HCT116 (cell line): Measurements from ENCODE around the gene PIP4K2C. TPM values are rescaled to one million over a fixed set of nuclear protein-coding genes. Genes with fewer than 3 reads are reported as not detected.

Experiments used
- ATAC-seq: fragments of 200-7000 bp; cut with Tn5 transposase; 2 replicates; pipeline ENCODE4 v1.9.1; 2020; ENCODE audit warnings: mild to moderate bottlenecking, moderate library complexity
- BruUV-seq: library from RNA; stranded (reverse); fragments of 400-500 nt; replicated peaks from 2 replicates; lab custom pipeline; 2021; lab: Mats Ljungman, UMichigan
- CTCF ChIA-PET: fragments of 300-600 bp; sonication (Branson Sonifier 250); formaldehyde crosslinking; loops from one replicate; lab custom pipeline; 2021; ENCODE audit warnings: antibody characterized with exemption; lab: Charles Lee
- POLR2A ChIA-PET: fragments of 300-600, 350-600 bp; sonication (Branson Sonifier 250); formaldehyde crosslinking; loops from one replicate; lab custom pipeline; 2021; ENCODE audit warnings: antibody characterized with exemption; lab: Charles Lee
- RAD21 ChIA-PET, 2 experiments: fragments of 300-600 bp; sonication (Branson Sonifier 250); formaldehyde crosslinking; loops; one replicate each; lab custom pipeline; 2023; ENCODE audit warnings: low total read pairs in 2 of 2; ENCODE audit not compliant: uncharacterized antibody in 2 of 2, unreplicated experiment in 2 of 2, low non-redundant PET in 1 of 2; lab: Charles Lee
- DNase-seq: peaks from one replicate; pipeline ENCODE4 v3.0.0-alpha.2; 2010; ENCODE audit warnings: low read depth, low spot score
- H2AFZ ChIP-seq: fragments of 200-600 bp; shearing (Covaris generic), sonication (generic); 2 replicates; pipeline ENCODE4 v1.6.1; 2017; ENCODE audit warnings: low read depth, mixed run types, mixed read lengths, antibody characterized with exemption, low read length; ENCODE audit not compliant: poor library complexity, severe bottlenecking
- H3K27ac ChIP-seq: 2 replicates; pipeline ENCODE4 v1.5.1; 2012; ENCODE audit warnings: low read depth, low read length
- H3K27me3 ChIP-seq: fragments of 200-600 bp; sonication (generic); 2 replicates; pipeline ENCODE4 v1.6.1; 2016; ENCODE audit warnings: mixed run types, low read length, mixed read lengths; ENCODE audit not compliant: insufficient read depth
- H3K36me3 ChIP-seq, 2 experiments: fragments of 200-500 bp in 1 of 2; fragments of 200-600 bp in 1 of 2; sonication (Bioruptor generic) in 1 of 2; sonication (generic) in 1 of 2; 2 replicates each; pipeline versions ENCODE4 v1.5.1 to v1.6.1; 2014 to 2016; ENCODE audit warnings: low read length in 2 of 2, inconsistent platforms in 1 of 2, mixed read lengths in 1 of 2, mixed run types in 1 of 2; ENCODE audit not compliant: insufficient read depth in 2 of 2, control insufficient read depth in 1 of 2
- H3K4me1 ChIP-seq, 2 experiments: fragments of 200-600 bp in 1 of 2; sonication (generic) in 1 of 2; 2 replicates each; pipeline versions ENCODE4 v1.5.1 to v1.6.1; 2012 to 2017; ENCODE audit warnings: low read length in 2 of 2, inconsistent platforms in 1 of 2, mild to moderate bottlenecking in 1 of 2, mixed read lengths in 1 of 2, mixed run types in 1 of 2, moderate library complexity in 1 of 2; ENCODE audit not compliant: insufficient read depth in 2 of 2, control insufficient read depth in 1 of 2
- H3K4me2 ChIP-seq: fragments of 200-600 bp; sonication (generic); 2 replicates; pipeline ENCODE4 v1.6.1; 2017; ENCODE audit warnings: mixed run types, low read length, mixed read lengths
- H3K4me3 ChIP-seq, 2 experiments: fragments of 200-600 bp in 1 of 2; sonication (generic) in 1 of 2; replicated peaks in 1 of 2; 2 replicates each; pipeline ENCODE4 v1.5.1; 2011 to 2016; ENCODE audit warnings: low read length in 2 of 2, control low read depth in 1 of 2, low read depth in 1 of 2, mild to moderate bottlenecking in 1 of 2, mixed read lengths in 1 of 2, mixed run types in 1 of 2
- H3K79me2 ChIP-seq: fragments of 200-600 bp; sonication (generic); 2 replicates; pipeline ENCODE4 v1.6.1; 2017; ENCODE audit warnings: mild to moderate bottlenecking, mixed run types, low read length, moderate library complexity, mixed read lengths; ENCODE audit not compliant: insufficient read depth
- H3K9ac ChIP-seq: fragments of 200-600 bp; sonication (generic); 2 replicates; pipeline ENCODE4 v1.6.1; 2016; ENCODE audit warnings: low read length, mixed read lengths
- H3K9me2 ChIP-seq: fragments of 200-600 bp; sonication (generic), shearing (Covaris generic); 2 replicates; pipeline ENCODE4 v1.6.1; 2017; ENCODE audit warnings: mixed run types, mild to moderate bottlenecking, moderate library complexity; ENCODE audit not compliant: insufficient read depth
- H3K9me3 ChIP-seq, 2 experiments: fragments of 200-500 bp in 1 of 2; fragments of 200-600 bp in 1 of 2; sonication (Bioruptor generic) in 1 of 2; sonication (generic) in 1 of 2; 2 replicates each; pipeline ENCODE4 v1.6.1; 2014 to 2017; ENCODE audit warnings: low read length in 2 of 2, mixed read lengths in 2 of 2, inconsistent platforms in 1 of 2, low read depth in 1 of 2, mild to moderate bottlenecking in 1 of 2, mixed run types in 1 of 2, moderate library complexity in 1 of 2; ENCODE audit not compliant: control insufficient read depth in 1 of 2, insufficient read depth in 1 of 2
- H4K20me1 ChIP-seq: fragments of 200-600 bp; sonication (generic), shearing (Covaris generic); 2 replicates; pipeline ENCODE4 v1.6.1; 2017; ENCODE audit warnings: mixed run types, mild to moderate bottlenecking, moderate library complexity; ENCODE audit not compliant: insufficient read depth
- CBX3 ChIP-seq: IDR thresholded peaks from 2 replicates; pipeline ENCODE4 v1.6.1; 2012; ENCODE audit warnings: low read depth
- POLR2A ChIP-seq: IDR thresholded peaks from 2 replicates; pipeline ENCODE4 v1.7.0; 2011; ENCODE audit warnings: borderline replicate concordance; ENCODE audit not compliant: insufficient read depth, insufficient read length; ENCODE audit errors: extremely low read depth
- POLR2AphosphoS5 ChIP-seq: IDR thresholded peaks from 2 replicates; pipeline ENCODE4 v1.6.1; 2011; ENCODE audit warnings: mild to moderate bottlenecking, low read depth, low read length, moderate library complexity
- SIN3A ChIP-seq: IDR thresholded peaks from 2 replicates; pipeline ENCODE4 v1.6.1; 2012; ENCODE audit warnings: low read depth
- SP1 ChIP-seq: IDR thresholded peaks from 2 replicates; pipeline ENCODE4 v1.6.1; 2012; ENCODE audit warnings: low read depth
- ZBTB33 ChIP-seq: IDR thresholded peaks from 2 replicates; pipeline ENCODE4 v1.6.1; 2011; ENCODE audit warnings: mild to moderate bottlenecking, low read length, moderate library complexity; ENCODE audit not compliant: insufficient replicate concordance; ENCODE audit errors: extremely low read depth
- ZNF274 ChIP-seq: fragments of 200-500 bp; sonication (Bioruptor generic); IDR thresholded peaks from 2 replicates; pipeline ENCODE4 v1.6.1; 2014; ENCODE audit warnings: mild to moderate bottlenecking, low read depth, low read length, inconsistent platforms
- intact Hi-C: fragments of 100-400 bp; cut with micrococcal nuclease; formaldehyde crosslinking; loops from 2 replicates; pipeline ENCODE4 v1.10.0; 2022
- total RNA-seq: library from RNA; stranded (reverse); gene quantifications from one replicate; pipeline ENCODE4 v1.2.1, GENCODE V29; 2021; ENCODE audit not compliant: unreplicated experiment

PIP4K2C gene
- total RNA-seq, 1 experiment from 2014 or later: 38.4 TPM

GRCh38 chr12:57552835-57553313 lies 38.1 kb upstream of the PIP4K2C start:
- no peak for TF ChIP-seq POLR2A
- no peak for TF ChIP-seq SP1
- no peak for TF ChIP-seq ZNF274
- TF ChIP-seq CBX3: no peak
- no peak for TF ChIP-seq ZBTB33
- no peak for TF ChIP-seq POLR2AphosphoS5
- no peak for TF ChIP-seq SIN3A
- RAD21 ChIA-PET: no interaction called here
- H3K79me2 ChIP-seq: no peaks in the 10 kb centered on the region
- no peaks in the 10 kb centered on the region for H3K9me3 ChIP-seq
- no peaks in the 10 kb centered on the region for H3K27me3 ChIP-seq
- no peak overlapping the region for H2AFZ ChIP-seq
- no peaks in the 10 kb centered on the region for H3K9me2 ChIP-seq
- CTCF ChIA-PET: no interaction called here
- ATAC-seq: no peak
- H3K9ac ChIP-seq: no peak overlapping the region
- H4K20me1 ChIP-seq: no peaks in the 10 kb centered on the region
- peaks cover 3 to 30% of the 10 kb centered on the region in 2 experiments; a peak in 3 of 4 replicates for H3K4me1 ChIP-seq
- intact Hi-C loops: no loop called here
- H3K4me3 ChIP-seq: no peak overlapping the region
- peak overlapping the region; percentile 32 for H3K4me2 ChIP-seq
- no peak for DNase-seq
- no peak overlapping the region for H3K27ac ChIP-seq
- no TSS peak for BruUV-seq
- POLR2A ChIA-PET: no interaction called here
- H3K36me3 ChIP-seq: no peaks in the 10 kb centered on the region
